Suprapubic skin (tissue), 4 donors: Measurements from ENCODE around the gene MN1.

Experiments used
- POLR2A ChIP-seq, 2 donors: fragments of 450-650 bp; IDR thresholded peaks; one replicate each; pipeline ENCODE4 v1.6.1; 2017; ENCODE audit warnings: antibody characterized with exemption in 2 of 2, mild to moderate bottlenecking in 2 of 2, moderate library complexity in 2 of 2
- POLR2AphosphoS5 ChIP-seq, 3 donors: sonication (generic); formaldehyde crosslinking; IDR thresholded peaks; one replicate each; pipeline ENCODE4 v1.6.1; 2017; ENCODE audit warnings: antibody characterized with exemption in 3 of 3
- TF ChIP-seq, protein P1 (sequence below), 2 donors: fragments of 200-600 bp in 1 of 2; fragments of 450-650 bp in 1 of 2; sonication (generic) in 1 of 2; IDR thresholded peaks; one replicate each; pipeline ENCODE4 v1.5.1; 2016 to 2019; ENCODE audit warnings: antibody characterized with exemption in 2 of 2, mild to moderate bottlenecking in 1 of 2, moderate library complexity in 1 of 2

DNA sequence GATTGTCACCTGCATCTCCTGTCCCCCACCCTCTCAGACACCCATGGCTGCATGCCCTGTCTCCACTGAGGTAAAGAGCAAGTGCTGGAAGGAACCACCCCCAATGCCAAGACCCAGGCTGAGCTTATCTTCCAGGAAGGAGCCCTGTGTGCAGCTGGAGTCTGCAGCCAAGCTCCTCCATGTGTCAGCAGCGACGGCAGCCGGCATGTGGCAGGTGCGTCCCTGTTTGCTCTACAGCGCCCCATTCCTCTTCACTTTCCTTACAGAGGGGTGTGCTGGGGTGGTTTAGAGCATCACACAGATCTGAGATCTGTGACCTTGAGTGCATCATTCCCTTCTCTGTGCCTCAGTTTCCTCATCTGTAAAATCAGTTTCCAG, 7.7 kb upstream of the MN1 start:
- TF ChIP-seq POLR2AphosphoS5 (IDR thresholded peaks at IDR 0.05): no peak
- TF ChIP-seq POLR2A (IDR thresholded peaks at IDR 0.05): no peak
- TF ChIP-seq, protein P1, sequence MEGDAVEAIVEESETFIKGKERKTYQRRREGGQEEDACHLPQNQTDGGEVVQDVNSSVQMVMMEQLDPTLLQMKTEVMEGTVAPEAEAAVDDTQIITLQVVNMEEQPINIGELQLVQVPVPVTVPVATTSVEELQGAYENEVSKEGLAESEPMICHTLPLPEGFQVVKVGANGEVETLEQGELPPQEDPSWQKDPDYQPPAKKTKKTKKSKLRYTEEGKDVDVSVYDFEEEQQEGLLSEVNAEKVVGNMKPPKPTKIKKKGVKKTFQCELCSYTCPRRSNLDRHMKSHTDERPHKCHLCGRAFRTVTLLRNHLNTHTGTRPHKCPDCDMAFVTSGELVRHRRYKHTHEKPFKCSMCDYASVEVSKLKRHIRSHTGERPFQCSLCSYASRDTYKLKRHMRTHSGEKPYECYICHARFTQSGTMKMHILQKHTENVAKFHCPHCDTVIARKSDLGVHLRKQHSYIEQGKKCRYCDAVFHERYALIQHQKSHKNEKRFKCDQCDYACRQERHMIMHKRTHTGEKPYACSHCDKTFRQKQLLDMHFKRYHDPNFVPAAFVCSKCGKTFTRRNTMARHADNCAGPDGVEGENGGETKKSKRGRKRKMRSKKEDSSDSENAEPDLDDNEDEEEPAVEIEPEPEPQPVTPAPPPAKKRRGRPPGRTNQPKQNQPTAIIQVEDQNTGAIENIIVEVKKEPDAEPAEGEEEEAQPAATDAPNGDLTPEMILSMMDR (IDR thresholded peaks at IDR 0.05): no peak
